ENCODE measurements around the gene RHCG. TPM values are rescaled to one million over a fixed set of nuclear protein-coding genes. Genes with fewer than 3 reads are reported as not detected.

RHCG gene
- total RNA-seq, 4 donors from 2014 or later = not detected

DNA sequence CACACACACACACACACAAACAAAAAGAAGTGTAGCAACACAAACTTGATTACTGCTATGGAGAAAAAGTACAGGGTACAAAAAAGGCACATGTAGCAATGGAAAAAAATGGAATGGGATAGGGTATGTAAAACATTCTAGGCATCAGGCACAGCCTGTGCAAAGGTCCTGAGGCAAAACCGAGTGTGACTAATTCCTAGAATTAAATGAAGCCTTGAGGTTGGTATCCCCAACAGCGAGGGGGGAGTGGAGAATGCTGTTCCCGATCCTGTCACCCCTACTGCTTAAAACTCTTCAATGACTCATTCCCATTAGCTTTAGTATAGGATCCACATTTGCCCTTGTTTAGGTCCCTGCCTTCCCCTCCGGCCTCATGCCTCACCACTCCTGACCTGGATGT, 37.9 kb downstream of the RHCG start:
- no peaks in the 10 kb centered on the region for H3K36me3 ChIP-seq
- intact Hi-C loops (cut with DNase I) = no loop called here
- H3K4me1 ChIP-seq = no peaks in the 10 kb centered on the region
- TF ChIP-seq POLR2A (IDR thresholded peaks at IDR 0.05) = no peak
- TF ChIP-seq, protein P1, sequence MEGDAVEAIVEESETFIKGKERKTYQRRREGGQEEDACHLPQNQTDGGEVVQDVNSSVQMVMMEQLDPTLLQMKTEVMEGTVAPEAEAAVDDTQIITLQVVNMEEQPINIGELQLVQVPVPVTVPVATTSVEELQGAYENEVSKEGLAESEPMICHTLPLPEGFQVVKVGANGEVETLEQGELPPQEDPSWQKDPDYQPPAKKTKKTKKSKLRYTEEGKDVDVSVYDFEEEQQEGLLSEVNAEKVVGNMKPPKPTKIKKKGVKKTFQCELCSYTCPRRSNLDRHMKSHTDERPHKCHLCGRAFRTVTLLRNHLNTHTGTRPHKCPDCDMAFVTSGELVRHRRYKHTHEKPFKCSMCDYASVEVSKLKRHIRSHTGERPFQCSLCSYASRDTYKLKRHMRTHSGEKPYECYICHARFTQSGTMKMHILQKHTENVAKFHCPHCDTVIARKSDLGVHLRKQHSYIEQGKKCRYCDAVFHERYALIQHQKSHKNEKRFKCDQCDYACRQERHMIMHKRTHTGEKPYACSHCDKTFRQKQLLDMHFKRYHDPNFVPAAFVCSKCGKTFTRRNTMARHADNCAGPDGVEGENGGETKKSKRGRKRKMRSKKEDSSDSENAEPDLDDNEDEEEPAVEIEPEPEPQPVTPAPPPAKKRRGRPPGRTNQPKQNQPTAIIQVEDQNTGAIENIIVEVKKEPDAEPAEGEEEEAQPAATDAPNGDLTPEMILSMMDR (IDR thresholded peaks at IDR 0.05) = no peak
- no peak for DNase-seq
- no peaks in the 10 kb centered on the region for H3K27me3 ChIP-seq
- no peaks in the 10 kb centered on the region for H3K9me3 ChIP-seq
- H3K27ac ChIP-seq = no peak overlapping the region
- no peak overlapping the region for H3K4me3 ChIP-seq (replicated peaks in 1 of 3)
- 65 to 67% methylated on average over 4 of the region's 4 CpGs for WGBS, 2 donors

DNA sequence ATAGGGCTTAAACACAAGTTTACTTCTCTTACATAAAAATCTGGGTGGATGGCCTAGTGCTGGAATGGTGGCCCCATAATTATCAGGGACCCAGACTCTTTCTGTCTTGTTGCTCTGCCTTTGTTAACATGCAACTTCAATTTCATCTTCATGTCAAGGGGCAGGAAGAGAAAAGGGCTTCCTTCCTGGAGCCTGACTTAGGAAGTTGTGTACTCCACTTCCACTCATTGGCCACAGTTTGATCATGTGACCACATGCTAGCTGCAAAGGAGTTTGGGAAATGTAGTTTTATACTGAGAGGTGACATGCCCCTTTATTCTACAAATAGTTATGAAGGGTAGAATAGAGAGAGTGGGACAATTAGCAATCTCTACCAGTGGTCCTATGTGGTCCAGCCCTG, 39.3 kb downstream of the RHCG start:
- intact Hi-C loops (cut with DNase I) = no loop called here
- no peak for TF ChIP-seq POLR2A (IDR thresholded peaks at IDR 0.05)
- TF ChIP-seq, protein P1 (IDR thresholded peaks at IDR 0.05) = no peak
- Histone ChIP-seq H3K4me3 (replicated peaks in 1 of 3) (no peak overlapping the region), H3K9me3 (no peaks in the 10 kb centered on the region), H3K27ac (no peak overlapping the region), H3K27me3 (no peaks in the 10 kb centered on the region), H3K4me1 (no peaks in the 10 kb centered on the region), H3K36me3 (no peaks in the 10 kb centered on the region)
- no peak for DNase-seq

DNA sequence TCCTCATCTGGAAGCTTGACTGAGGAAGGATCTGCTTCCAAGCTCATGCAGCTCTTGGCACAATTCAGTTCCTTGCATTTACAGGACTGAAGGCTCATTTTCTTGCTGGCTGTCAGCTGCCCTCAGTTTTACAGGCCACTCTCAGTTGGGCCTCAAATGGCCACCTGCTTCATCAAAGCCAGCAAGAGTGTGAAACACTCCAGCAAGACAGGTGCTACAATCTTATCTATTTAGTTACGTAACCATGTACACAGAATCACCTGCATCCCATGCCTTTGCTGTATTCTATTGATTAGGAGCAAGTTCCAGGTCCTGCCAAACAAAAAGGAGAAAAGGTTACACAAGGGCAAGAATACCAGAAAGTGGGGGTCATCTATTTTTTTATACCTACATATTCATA, 40.8 kb downstream of the RHCG start:
- TF ChIP-seq, protein P1 (IDR thresholded peaks at IDR 0.05) = no peak
- intact Hi-C loops (cut with DNase I) = no loop called here
- Histone ChIP-seq H3K4me1 (no peaks in the 10 kb centered on the region), H3K36me3 (no peaks in the 10 kb centered on the region), H3K9me3 (no peaks in the 10 kb centered on the region), H3K27ac (no peak overlapping the region), H3K27me3 (no peaks in the 10 kb centered on the region), H3K4me3 (replicated peaks in 1 of 3) (no peak overlapping the region)
- DNase-seq = no peak
- WGBS, 2 donors = 93 to 95% methylated on average over 1 of the region's 1 CpG

DNA sequence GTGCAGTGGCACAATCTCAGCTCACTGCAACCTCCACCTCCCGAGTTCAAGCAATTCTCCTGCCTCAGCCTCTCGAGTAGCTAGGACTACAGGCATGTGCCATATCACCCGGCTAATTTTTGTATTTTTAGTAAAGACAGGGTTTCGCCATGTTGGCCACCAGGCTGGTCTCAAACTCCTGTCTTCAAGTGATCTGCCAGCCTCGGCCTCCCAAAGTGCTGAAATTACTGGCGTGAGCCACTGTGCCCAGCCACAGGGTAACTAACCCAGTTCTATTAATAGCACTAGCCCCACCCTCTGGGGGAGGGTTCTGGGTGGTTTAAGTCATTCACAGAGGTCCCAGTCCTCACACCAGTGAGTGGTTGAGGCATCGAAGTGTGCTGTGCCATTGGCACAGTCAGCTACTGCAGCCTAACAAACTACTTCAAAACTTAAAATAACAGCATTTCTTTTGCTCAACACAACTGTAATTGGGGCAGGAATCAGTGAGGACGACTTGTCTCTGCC, 44.0 kb downstream of the RHCG start:
- WGBS, 2 donors = 62 to 65% methylated on average over 8 of the region's 8 CpGs
- DNase-seq = no peak
- TF ChIP-seq POLR2A (IDR thresholded peaks at IDR 0.05) = no peak
- TF ChIP-seq, protein P1 (IDR thresholded peaks at IDR 0.05) = no peak
- Histone ChIP-seq H3K36me3 (no peaks in the 10 kb centered on the region), H3K4me3 (replicated peaks in 1 of 3) (no peak overlapping the region), H3K27ac (no peak overlapping the region), H3K27me3 (no peaks in the 10 kb centered on the region), H3K4me1 (no peaks in the 10 kb centered on the region), H3K9me3 (no peaks in the 10 kb centered on the region)
- intact Hi-C loops (cut with DNase I) = no loop called here

DNA sequence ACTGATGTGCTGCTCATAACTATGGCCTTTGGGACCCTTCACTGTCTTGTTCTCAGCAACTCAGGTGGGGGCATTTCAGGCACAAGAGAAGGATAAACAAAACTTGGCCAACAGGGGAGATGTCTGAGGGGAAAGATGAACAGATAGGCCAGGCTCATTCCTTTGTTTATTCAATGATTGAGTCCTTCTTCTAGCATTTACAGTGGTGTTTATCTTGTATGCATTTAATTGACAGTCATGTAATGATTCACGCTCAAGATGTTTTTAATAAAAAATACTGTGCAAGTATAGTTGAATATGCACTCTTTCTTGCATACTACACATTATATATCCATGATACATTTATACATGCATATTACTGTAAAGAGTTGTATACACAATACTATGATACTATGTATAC, 44.5 kb downstream of the RHCG start:
- Histone ChIP-seq H3K27me3 (no peaks in the 10 kb centered on the region), H3K9me3 (no peaks in the 10 kb centered on the region), H3K4me3 (replicated peaks in 1 of 3) (no peak overlapping the region), H3K4me1 (no peaks in the 10 kb centered on the region), H3K27ac (no peak overlapping the region), H3K36me3 (no peaks in the 10 kb centered on the region)
- 78 to 82% methylated on average over 1 of the region's 1 CpG for WGBS, 2 donors
- intact Hi-C loops (cut with DNase I) = no loop called here
- TF ChIP-seq, protein P1 (IDR thresholded peaks at IDR 0.05) = no peak
- no peak for TF ChIP-seq POLR2A (IDR thresholded peaks at IDR 0.05)
- no peak for DNase-seq
